GM19467 (cell line): ENCODE measurements around the gene DCUN1D3.
"Not testable (repeated sequence)": the region's sequence is repeated elsewhere in the genome, so short reads cannot be mapped to it uniquely, and the experiment has no call there.

Experiments used
- ATAC-seq: cut with Tn5 transposase; IDR thresholded peaks from one replicate; pipeline ENCODE4 v1.9.1; 2021; ENCODE audit warnings: mild to moderate bottlenecking, moderate library complexity; ENCODE audit not compliant: unreplicated experiment

DCUN1D3 gene

DNA sequence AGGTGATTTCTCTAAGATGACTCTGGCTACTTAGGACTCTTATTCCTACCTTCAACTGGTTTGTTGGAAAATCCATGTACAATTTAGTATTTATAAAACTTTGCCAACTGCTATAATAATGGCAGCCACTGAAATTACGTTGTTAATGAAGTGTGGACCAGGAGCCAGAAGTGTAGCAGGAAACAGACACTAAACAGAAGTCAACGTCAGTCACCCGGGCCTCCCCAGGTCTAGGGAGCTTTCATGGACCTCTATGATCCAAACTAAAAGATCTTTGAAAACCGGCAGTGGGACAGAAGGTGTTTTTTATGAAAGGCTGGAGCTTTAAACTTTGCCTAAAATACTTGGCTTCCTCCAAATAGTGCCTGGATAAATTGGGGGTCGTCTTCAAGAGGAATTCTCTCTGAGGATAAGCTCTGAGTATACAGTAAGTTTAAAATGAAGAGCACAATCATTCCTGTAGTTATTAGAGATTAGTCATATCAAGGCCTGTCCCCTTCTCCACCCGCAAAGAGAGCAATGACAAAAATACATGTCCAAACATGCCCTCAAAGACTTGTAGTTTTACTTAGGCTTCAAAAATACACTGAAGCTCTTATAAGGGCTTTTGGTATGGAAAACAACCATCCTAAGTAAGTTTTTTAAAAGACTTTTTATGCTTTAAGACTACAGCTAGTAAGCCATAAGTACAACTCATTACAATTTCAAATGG, 34.6 kb downstream of the DCUN1D3 start:
- ATAC-seq, result no peak

DNA sequence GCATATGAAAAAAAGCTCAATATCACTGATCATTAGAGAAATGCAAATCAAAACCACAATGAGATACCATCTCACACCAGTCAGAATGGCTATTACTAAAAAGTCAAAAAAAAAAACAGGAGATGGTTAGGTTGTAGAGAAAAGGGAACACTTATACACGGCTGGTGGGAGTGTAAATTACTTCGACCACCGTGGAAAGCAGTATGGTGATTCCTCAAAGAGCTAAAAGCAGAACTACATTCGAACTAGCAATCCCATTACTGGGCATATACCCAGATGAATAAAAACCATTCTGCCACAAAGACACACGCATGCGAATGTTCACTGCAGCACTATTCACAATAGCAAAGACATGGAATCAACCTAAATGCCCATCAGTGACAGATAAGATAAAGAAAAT, 35.8 kb downstream of the DCUN1D3 start:
- not testable (repeated sequence) for ATAC-seq

DNA sequence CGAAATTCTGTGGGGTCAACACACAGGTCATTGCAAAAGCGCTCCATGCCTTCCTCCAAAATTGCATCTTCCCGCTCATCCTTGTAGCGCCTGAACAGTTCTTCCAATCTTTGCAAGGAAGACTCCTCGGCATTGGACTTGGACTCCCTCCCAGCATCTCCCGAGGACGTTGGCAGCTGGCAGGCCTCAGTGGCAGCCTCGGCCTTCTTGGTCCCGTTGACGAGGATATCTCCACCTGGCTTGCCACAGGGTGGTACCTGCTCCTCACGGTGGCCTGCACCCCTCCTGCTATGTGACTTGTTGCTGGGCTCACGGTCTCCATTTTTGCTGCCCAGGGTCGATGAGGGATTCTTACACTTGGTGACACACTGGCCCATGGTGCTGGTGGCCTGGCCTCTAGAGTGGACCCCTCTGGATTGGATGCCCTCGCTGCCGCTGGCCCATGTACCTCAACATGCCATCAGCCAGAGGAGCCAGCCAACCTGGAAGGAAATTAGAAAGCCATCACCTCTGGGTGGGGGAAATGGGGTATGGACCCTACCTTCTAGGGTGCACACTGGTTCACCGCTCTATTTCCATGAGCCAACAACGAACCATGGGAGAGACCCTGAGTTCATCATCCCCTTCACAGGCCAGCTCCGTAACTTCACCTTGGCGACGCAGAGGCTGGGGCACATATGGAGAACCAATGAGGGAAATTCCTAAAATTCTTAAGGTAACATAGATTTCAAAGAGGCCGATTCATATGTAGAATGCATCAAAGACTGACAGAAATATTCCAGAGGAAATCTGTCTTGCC, 37.8 kb downstream of the DCUN1D3 start:
- ATAC-seq, result no peak

DNA sequence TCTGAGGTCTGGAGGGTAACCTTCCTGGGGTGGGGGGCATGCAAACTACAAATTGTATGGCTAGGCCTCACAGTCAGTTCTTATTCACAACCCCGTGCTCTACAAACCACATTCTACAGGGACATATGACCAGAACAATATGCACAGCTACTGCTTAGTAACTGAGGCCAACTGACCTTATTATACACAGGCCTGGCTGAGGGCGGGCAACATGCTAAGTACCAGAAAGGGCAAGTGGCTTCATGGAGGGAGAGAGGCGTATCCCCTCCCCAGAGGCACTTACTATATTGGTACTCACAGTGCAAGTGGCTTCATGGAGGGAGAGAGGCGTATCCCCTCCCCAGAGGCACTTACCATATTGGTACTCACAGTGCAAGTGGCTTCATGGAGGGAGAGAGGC, 39.2 kb downstream of the DCUN1D3 start:
- not testable (repeated sequence) for ATAC-seq

DNA sequence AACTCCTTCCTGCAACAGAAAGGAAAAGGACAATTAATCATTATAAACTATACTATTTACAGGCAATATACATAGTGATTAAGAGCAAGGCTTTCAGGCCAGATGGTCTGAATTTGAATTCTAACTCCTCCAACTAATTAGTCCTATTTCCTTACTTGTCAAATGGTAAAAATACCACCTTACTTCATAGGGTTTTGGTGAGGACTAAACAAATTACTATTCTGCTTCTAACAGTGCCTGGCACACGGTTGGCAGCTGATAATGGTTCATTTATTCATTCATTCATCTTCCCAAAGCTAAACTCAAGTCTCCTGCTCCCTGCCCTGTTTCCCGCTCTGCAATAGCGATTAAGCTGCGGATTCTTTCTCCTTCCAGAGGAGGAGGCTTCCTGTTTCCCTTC, 39.8 kb downstream of the DCUN1D3 start:
- no peak for ATAC-seq

DNA sequence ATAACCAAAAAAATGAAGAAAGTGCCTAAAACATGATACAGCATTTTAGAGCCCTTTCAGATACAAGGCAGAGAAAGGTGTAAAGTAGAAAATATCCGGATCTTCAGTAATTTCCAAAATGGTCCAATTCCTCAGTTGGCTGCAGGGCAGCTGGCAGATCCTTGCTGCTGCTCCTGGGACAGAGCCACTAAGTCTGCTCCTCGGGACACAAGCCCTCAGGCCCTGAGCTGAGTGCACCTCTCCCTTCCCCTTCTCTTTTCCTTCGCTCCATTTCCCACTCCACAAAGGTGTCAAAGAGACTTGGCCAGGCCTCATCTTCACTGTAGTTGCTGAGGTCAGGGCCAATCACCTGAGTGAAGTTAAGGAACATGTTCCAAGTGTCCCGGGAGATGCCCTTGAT, 40.5 kb downstream of the DCUN1D3 start:
- ATAC-seq, result no peak

DNA sequence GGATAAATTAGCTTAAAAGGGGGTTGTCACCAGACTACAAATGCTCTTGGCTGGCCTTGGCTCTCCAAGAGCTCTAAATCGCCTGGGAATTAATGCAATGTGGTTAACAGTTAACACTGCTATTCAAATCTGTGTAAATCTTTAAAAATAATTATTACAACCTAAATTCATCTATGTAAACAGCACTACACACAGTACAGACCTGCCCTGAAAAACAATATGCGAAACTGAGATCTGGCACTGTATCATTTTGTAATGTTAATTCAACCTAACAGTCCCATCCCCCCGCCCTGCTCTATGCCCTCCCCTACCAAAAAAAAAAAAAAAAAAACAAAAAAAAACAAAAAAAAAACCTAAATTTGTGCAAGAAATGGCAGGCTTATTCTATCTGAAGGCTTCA, 40.9 kb downstream of the DCUN1D3 start:
- no peak for ATAC-seq

DNA sequence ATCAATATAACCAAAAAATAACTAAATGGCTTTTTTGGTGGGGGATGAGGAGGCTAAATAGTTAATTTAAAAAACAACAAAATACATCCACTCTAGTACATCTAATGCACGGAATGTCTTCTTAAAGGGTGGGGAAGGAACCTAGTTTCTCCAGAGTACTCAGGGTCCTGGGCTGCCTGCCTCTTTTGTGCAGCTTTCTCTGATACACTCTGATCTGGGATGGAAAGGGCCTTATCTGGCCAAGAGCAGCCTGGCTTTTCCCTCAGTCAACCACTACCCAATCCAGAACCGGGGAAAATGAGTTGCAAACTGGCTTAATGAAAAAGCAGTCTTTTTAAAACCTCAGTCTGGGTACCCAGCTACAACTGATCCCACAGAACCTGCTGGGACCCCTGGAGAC, 42.9 kb downstream of the DCUN1D3 start:
- ATAC-seq, result no peak

DNA sequence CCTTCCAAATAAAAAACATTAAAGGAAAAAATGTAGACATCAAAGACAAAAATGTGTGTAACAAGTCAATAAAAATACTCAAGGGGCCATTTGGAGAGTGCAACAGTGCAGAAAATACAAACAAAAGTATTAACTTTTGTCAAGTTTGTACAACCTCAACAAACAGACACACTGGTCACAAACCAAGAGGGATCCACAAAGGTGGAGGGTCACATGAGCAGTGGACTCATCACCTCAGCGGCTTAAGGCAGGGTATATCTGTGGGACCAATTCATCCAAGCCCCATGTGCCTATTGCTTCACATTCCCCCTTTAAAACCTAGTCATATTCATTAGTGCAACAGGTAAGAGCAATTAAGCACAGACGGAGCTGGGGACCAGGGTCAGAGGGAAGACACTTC, 45.2 kb downstream of the DCUN1D3 start:
- no peak for ATAC-seq

DNA sequence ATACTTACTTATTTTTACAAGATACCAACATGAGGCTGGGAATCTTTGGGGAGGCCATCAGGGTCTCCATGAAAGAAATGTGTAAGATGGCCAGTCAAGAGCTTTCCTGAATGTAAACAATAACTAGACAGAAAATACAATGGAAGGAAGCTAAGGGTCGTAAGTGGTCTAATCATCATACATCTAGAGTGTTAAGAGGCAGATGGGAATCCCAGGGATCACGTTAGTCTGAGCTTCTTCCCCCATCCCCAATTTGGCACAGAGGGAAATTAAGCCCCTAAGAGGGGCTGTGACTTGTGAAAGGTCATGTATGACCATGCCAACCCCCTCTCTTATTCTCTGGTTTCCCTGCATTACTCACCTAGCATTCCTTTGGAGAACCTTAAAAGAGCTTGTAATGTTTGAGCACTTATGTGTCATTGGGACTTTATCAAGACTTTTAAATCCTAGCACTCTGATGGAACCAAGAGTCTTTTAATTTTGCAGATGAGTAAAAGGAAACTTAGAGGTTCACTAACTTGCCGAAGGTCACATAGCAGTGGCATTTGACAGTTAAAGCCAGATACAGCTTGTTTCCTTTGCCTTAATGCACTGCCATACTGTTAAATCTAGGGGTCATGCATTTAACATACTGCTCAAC, 46.1 kb downstream of the DCUN1D3 start:
- ATAC-seq, result no peak

DNA sequence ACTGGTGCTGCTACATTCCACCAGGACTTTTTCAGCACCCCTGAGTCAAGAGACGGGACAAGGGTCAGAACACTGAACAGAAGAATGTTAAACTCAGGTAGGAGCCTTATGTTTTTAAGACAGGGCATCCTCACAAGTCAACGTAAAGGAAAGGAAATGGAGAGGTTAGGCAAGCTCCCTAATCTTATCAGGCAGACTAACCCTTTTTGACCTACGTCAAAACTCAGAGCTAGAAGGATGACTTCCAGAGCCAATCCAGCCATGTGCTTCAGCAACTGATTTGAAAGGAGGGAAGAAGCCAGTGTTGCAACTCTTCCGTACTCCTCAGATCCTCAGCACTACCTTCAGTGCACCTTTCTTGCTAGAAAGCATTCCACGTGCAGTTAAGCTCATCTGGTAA, 47.0 kb downstream of the DCUN1D3 start:
- ATAC-seq, result no peak

DNA sequence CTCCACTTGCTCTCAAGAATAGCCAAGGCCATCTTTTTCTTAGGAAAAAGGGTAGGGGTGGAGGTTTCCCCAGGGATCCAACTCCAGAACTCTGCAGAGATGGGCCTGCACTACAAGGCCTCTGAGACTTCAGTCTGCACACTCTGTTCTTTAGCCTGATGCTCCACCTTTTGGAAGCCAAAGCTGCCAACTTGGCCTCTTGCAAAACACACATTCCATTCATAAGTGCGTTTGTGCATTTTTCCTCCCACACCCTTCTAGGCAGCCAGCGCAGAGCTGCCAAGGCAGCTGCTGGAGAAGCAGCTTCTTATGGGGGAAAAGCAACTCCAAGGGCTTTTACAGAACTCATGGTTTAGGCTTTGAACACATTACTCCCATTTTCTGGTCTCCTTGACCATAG, 48.6 kb downstream of the DCUN1D3 start:
- no peak for ATAC-seq

DNA sequence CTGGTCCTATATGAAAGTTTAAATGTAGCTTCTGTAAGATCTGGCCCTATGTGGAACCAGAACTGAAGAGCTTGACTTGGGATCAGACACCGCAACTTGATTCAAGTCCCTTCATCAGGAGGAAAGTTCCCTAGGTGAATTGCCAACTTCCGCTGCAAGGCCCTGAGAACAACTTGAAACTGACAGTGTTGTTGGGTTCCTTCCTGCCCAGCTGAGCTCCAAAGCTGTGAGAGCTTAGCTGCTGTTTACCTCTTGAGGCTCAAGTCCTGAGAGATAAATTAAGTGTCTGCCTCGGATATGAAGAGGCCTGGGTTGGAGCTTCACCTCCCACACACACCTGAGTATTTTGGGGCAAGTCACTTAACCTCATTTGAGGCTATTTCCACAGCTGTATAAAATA, 49.2 kb downstream of the DCUN1D3 start:
- ATAC-seq, result no peak

DNA sequence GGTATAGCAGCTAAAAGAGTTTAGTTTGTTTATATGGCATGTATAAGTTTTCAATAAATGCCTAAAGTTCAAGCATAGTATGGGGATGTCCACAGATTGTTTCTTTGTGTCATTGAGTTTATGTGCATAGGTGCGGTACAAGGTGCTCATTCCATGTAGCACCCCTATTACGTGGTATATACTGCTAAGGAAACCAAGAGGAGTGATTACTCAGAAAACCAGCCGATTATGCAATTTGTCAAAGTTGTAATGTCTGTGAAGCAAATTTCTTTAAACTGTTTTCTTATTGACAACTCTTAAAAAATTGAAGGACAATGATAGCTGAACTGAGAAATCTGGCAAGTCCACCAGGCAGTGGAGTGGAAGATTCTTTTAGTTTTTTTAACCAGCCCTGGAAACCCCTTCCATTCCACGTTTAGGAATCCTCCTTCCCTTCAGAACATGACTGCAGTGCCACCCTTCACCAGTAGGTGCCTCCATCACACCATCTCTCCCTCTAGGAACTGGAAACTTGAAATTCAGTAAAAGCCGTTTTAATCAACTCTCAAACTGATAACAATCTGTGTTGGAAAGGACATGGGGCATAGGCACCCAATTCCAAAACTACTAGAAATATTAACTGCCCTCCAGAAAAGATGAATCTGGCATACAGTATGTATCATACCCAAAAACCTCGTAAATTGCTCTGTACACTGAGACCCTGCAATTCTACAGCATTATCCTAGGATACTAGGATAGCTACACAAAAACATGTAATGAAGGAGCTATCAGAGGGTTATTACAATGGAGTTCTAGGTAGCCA, 50.4 kb downstream of the DCUN1D3 start:
- no peak for ATAC-seq

DNA sequence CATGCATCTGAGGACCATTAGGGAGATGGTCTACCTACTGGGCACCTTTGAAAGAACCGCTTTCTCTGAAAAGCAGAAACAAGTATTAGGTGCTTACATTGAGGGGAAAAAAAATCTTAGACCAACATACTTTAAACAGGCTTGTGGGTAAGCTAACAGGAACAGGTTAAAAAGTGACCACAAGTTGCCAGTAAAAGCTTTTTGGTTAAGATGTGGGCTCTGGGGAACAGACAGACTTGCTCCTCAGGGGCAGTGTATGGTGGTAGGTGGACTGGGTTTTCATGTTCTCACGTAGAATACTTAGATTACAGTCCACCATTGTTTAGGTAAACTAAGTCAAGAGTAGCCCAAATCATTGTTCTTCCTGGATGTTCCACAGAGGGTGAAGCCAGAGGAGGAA, 52.6 kb downstream of the DCUN1D3 start:
- no peak for ATAC-seq

DNA sequence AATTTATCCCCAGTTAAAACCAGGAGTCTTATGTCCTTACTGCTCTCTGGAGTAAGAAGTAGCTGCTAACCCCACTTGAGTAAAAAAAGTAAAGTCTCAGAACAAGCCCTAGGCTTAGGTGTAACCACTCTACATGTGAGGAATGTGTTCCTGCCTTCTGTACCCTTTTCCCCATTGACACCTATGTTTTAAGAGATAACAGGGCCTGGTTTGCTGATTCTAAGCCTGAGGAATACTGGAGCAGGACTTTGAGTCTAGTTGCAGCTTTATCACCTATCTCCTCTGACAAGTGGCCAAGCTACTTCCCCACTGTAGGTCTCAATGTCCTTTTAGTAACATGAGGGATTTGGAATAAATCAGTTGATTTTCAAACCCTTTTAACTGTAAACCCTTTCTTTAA, 53.6 kb downstream of the DCUN1D3 start:
- ATAC-seq, result no peak

DNA sequence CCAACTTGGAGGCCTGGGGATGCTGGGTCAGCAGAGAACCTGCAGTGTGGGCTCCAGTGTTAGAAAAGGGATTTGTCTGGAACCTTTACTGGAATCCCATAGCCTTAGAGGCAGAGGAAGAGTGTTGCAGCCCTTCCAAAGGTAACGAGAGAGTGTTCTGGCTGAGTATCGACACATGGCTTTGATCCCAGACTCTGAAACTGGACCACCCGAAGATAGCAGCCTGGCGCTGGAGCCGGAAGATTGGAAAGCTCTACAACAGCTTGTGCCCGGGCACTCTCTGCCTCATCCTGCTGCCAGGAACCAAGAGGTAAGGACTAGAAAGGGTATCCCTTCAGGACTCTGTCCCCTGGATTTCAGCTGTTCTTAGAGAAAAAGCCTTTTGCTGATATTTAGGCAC, 54.1 kb downstream of the DCUN1D3 start:
- no peak for ATAC-seq

DNA sequence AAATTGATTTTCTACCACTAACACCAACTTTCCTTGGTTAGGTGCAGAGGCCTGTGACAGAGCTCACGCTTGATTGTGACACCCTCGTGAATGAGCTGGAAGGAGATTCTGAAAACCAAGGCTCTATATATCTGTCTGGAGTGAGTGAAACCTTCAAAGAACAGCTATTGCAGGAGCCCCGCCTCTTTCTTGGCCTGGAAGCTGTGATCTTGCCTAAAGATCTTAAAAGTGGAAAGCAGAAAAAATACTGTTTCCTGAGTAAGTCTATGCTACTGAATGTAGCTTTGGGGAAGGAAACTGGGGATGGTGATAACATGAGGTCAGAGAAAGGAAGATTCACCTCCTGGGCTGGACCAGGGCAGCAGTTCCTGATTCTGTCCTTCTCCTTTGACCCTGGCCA, 55.6 kb downstream of the DCUN1D3 start:
- ATAC-seq, result no peak

DNA sequence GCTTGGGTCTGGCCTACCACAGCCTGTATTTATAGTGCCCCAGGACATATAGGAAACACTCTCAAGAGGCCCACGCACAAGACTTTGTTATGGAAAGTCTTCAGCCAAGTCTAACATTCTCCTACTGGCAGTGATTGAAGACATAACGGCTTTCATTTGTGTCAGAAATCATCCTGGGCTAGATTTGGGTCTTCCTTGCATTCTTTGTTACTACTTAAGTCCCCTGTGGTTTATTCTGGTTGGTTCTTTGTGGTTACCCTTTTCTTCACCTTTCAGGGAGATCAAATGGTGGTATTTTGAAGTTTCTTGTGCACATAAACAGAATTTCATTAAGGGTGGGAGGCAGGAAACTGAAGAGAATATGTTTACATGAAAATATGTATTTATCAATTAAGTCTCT, 56.1 kb downstream of the DCUN1D3 start:
- ATAC-seq, result no peak

DNA sequence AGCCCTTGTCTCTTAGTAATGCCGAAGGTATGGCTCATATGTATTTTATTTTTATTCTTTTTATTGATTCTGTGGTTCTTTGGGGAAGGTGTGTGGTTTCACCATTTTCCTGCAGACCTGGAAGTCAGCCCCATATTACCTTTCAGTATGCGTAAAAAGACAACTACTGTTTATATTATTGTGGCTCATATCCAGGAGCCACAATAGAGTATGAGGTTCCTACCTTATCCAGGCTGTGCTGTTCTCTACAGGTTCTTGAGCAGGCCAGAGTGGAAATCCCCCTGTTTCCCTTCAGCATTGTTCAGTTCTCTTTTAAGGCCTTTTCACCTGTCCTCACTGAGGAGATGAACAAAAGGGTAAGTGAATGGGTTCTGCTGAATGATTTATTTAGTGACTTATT, 60.7 kb downstream of the DCUN1D3 start:
- ATAC-seq, result no peak

DNA sequence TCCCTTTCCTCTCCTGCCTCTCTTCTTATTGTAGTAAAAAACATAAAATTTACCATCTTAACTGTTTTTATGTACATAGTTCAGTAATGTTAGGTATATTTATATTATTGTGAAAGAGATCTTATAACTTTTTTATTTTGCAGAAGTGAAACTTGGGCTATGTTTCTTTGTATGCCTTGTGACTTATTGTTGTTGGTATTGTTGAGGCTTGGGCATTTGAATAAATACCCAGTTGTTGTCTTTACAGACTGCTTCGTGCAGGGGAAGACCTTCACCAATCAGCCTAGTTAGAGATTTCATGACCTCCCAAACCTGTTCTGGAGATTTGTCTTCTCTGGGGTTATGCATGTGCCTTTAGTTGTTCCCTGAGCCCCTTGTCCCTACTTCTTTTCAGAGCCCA, 61.9 kb downstream of the DCUN1D3 start:
- no peak for ATAC-seq
